IPS-18a (cell line): Measurements from ENCODE around the gene MBIP.

Source experiments
- H3K27ac ChIP-seq: one replicate; pipeline ENCODE4 v1.5.1; 2013; ENCODE audit warnings: low read length
- H3K27me3 ChIP-seq: one replicate; pipeline ENCODE4 v1.6.1; 2013; ENCODE audit warnings: mild to moderate bottlenecking, low read length; ENCODE audit not compliant: control insufficient read depth, insufficient read depth
- H3K36me3 ChIP-seq: one replicate; pipeline ENCODE4 v1.6.1; 2013; ENCODE audit warnings: low read depth, low read length; ENCODE audit not compliant: control insufficient read depth
- H3K4me1 ChIP-seq: one replicate; pipeline ENCODE4 v1.6.1; 2013; ENCODE audit warnings: low read depth, low read length; ENCODE audit not compliant: control insufficient read depth
- H3K4me3 ChIP-seq: one replicate; pipeline ENCODE4 v1.5.1; 2013; ENCODE audit warnings: low read length
- H3K9ac ChIP-seq: one replicate; pipeline ENCODE4 v1.6.1; 2013; ENCODE audit warnings: mild to moderate bottlenecking, low read length, moderate library complexity
- H3K9me3 ChIP-seq: one replicate; pipeline ENCODE4 v1.6.1; 2013; ENCODE audit warnings: low read depth, low read length; ENCODE audit not compliant: control insufficient read depth

Gene MBIP

DNA sequence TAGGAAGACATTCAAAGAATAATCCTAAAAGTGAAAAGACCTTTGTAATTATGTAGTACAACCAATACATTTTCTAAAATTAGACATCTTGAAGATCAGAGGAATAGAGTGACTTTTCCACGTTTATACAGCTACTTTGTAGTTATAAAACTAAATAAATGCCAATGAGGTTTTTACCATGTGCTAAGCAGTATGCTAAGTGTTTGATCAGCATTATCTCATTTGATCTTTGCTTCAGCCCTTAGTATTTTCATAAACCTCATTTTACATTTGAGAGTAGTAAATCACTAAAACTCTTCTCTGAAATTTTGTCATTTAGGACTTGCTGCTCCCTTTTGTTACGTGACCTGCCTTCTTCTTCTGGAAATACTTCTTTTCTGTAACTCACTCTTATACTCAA is 13.6 kb downstream of the MBIP start:
- no peak overlapping the region for H3K27ac ChIP-seq
- H3K4me3 ChIP-seq, result no peak overlapping the region
- H3K9ac ChIP-seq, result no peak overlapping the region
- H3K4me1 ChIP-seq, result no peaks in the 10 kb centered on the region
- no peaks in the 10 kb centered on the region for H3K27me3 ChIP-seq
- no peaks in the 10 kb centered on the region for H3K9me3 ChIP-seq
- peaks cover 72% of the 10 kb centered on the region for H3K36me3 ChIP-seq

DNA sequence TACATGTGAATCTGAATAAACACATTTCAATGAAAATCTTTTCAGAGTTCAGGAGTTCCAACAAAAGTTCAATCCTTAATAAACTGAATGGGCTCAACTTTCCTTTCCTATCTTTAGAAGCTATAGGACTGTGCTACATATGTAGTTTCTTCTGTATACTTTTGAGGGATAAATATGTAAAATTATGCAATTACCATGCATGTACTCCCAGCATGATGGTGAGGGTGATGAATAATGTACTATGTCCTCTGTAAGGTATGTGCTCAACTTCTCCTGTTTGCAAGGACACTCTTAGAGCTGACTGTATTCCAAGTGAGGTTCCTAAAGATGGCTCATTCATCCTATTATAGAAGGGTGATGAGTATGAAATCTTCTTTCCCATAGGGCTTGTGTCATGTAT is 15.5 kb downstream of the MBIP start:
- H3K27ac ChIP-seq, result no peak overlapping the region
- H3K27me3 ChIP-seq, result no peaks in the 10 kb centered on the region
- H3K4me1 ChIP-seq, result no peaks in the 10 kb centered on the region
- H3K36me3 ChIP-seq, result peaks cover 62% of the 10 kb centered on the region
- no peaks in the 10 kb centered on the region for H3K9me3 ChIP-seq
- no peak overlapping the region for H3K4me3 ChIP-seq
- H3K9ac ChIP-seq, result no peak overlapping the region

DNA sequence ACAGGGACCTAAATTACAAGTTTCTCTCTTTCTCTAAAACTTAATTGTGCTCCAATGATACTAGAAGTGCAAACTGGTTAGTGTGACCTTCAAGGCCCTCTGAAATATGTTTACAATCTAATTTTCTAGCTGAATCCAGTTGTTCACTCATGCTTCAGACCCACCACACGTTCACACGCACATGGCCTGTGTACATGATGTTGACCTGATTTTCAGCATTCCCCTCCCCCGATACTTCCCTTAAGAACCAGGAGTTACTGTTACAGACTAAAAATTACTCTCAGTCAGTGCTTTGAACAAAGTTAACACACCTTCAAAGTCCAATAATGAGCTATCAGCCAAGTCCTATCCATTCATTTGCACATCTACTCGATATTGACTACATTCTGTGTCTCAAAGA is 16.5 kb downstream of the MBIP start:
- Histone ChIP-seq H3K36me3 (peaks cover 54% of the 10 kb centered on the region), H3K4me1 (no peaks in the 10 kb centered on the region), H3K4me3 (no peak overlapping the region), H3K27ac (no peak overlapping the region), H3K9ac (no peak overlapping the region), H3K27me3 (no peaks in the 10 kb centered on the region), H3K9me3 (no peaks in the 10 kb centered on the region)

DNA sequence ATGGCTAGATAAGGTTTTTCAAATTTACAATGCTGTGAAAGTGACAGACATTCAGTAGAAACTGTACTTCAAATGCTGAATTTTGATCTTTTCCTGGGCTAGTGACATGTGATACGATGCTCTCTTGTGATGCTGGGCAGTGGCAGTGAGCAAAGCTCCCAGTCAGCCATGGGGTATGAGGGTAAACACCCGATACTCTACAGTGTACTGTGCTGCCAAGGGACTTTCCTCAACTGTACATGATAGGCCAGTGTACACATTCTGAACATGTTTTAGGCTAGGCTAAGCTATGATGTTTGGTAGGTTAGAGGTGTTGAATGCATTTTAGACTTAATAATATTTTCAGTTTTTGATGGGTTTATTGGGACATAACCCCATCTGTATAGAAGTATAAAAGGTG is 17.6 kb downstream of the MBIP start:
- Histone ChIP-seq H3K4me1 (no peaks in the 10 kb centered on the region), H3K9me3 (no peaks in the 10 kb centered on the region), H3K36me3 (peaks cover 59% of the 10 kb centered on the region), H3K27ac (no peak overlapping the region), H3K4me3 (no peak overlapping the region), H3K9ac (no peak overlapping the region), H3K27me3 (no peaks in the 10 kb centered on the region)

DNA sequence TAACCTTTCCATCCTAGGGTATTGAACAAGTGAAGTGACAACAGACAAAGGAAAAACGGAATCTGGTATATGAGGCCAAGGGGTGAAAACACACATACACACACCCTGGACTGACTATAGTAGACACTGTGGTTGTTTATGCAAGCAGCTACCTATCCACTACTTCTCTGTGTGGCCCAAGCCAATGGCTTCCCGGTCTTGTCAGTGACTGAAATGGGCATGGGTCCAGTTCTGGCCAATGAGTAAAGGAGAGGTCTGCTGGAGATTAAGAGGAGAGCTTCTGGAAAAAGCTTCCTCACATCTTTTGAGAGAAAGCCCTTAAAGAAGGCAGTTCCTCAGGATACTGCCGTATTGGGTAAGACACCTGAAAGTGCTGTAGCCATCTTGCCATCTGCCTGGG is 19.3 kb downstream of the MBIP start:
- no peak overlapping the region for H3K4me3 ChIP-seq
- no peaks in the 10 kb centered on the region for H3K27me3 ChIP-seq
- peaks cover 56% of the 10 kb centered on the region for H3K36me3 ChIP-seq
- H3K9me3 ChIP-seq, result no peaks in the 10 kb centered on the region
- no peak overlapping the region for H3K9ac ChIP-seq
- H3K27ac ChIP-seq, result no peak overlapping the region
- peaks cover 2% of the 10 kb centered on the region for H3K4me1 ChIP-seq

DNA sequence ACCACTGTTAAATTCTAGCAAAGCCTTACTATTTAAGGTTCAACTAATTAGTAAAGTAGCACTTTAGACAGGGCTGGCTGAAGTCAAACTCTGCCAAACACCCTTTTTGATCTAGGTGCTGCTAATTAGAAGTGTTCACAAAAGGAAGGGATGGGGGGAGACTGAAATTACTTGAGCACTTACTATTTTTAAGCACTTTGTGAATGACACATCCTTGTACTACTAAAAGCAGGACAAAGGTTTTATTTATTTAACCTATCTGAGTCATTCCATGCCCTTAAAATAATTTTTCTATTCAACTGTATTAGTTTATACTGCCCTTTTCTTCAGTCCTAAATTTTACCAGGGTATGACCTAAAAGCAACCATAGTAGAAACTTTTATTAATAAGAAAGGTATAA is 20.1 kb downstream of the MBIP start:
- peaks cover 10% of the 10 kb centered on the region for H3K4me1 ChIP-seq
- no peak overlapping the region for H3K27ac ChIP-seq
- peaks cover 51% of the 10 kb centered on the region for H3K36me3 ChIP-seq
- no peaks in the 10 kb centered on the region for H3K27me3 ChIP-seq
- H3K9me3 ChIP-seq, result no peaks in the 10 kb centered on the region
- no peak overlapping the region for H3K4me3 ChIP-seq
- H3K9ac ChIP-seq, result no peak overlapping the region

DNA sequence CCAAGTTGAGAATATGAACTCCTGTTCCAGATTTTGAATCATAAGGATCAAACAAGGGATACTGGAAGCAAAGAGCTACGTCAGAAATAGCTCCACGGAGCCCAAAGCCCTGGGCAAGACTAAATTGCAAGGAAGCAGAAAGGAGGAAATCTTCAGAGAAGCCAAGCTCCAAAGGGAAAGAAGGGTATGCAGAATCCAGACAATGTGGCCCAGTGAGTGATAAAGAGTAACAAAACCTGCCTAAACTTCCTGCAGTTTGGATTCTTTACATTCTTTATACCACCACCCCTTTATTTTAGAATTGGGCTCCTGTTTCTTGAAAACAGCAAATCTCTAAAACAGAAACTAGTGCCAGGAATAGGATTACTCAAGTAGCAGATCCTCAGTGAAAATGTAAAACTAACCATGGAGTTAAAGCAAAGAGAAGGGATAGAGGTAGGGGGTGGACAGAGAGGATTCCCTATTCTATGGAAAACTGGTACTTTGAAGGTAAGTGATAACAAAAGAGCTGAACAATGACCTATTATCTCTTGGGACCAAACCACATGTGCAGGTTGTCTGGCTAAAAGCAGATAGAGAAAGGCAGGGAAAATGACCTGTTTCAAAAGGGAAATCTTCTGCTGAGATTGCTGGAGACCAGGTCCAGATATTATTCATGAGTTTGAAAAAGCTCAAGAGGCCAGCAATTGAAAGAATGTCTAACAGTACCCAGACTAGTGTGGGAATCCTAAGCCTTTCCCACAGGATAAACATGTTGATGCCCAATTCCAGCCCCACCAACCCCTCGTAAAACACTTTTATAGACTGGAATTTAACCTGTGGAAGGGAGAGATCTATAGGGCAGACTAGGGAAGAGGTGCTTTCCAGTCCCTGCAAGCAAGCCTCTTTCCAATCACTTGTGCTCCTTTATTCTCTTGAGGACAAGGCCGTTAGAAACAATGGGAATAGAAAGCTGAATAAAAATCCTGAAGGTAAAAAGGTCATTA is 24.5 kb downstream of the MBIP start:
- no peak overlapping the region for H3K27ac ChIP-seq

DNA sequence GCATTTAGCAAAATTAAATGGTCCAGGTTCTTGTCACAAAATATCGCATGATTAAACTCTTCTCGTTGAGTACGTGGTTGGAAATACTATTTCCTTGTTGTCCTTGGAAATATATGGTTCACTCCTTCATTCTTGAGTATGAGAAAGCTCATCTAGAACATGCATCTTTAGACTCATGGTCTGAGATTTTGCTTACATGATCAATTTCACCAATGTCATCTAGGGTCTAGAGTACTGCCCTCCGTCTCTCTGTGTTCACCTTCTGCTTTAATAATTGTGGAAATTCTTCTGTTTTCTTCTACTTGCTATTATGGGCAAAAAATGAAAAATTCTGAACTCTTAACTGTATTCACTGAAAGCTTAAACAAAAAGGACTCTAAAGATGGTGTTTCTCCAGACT is 25.9 kb downstream of the MBIP start:
- Histone ChIP-seq H3K9me3 (no peaks in the 10 kb centered on the region), H3K27me3 (no peaks in the 10 kb centered on the region), H3K36me3 (peaks cover 26% of the 10 kb centered on the region), H3K4me1 (peaks cover 18% of the 10 kb centered on the region), H3K27ac (no peak overlapping the region), H3K4me3 (no peak overlapping the region), H3K9ac (no peak overlapping the region)

More for the DNA sequence above, 24.5 kb downstream of the MBIP start:
- Histone ChIP-seq H3K9me3 (no peaks in the 10 kb centered on the region), H3K4me1 (peaks cover 13% of the 10 kb centered on the region), H3K9ac (no peak overlapping the region), H3K4me3 (no peak overlapping the region), H3K27me3 (no peaks in the 10 kb centered on the region), H3K36me3 (peaks cover 30% of the 10 kb centered on the region)

DNA sequence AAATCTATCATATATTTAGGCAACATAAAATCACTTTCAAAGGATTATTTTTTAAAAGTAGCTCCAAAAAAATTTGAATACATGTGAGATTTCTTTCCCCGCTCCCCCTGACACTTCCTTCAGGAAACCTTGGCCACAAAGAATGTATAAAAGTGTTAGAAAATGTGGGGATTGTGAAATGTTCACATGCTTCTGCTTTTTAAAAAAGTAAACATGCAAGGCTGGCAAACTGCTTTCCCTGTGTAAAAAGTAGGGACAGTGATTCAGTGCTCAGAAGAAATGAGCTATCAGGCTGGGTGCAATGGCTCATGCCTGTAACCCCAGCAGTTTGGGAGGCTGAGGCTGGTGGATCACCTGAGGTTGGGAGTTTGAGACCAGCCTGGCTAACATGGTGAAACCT is 26.6 kb downstream of the MBIP start:
- Histone ChIP-seq H3K9ac (no peak overlapping the region), H3K27ac (no peak overlapping the region), H3K27me3 (no peaks in the 10 kb centered on the region), H3K4me3 (no peak overlapping the region), H3K4me1 (peaks cover 18% of the 10 kb centered on the region), H3K9me3 (no peaks in the 10 kb centered on the region), H3K36me3 (peaks cover 23% of the 10 kb centered on the region)

DNA sequence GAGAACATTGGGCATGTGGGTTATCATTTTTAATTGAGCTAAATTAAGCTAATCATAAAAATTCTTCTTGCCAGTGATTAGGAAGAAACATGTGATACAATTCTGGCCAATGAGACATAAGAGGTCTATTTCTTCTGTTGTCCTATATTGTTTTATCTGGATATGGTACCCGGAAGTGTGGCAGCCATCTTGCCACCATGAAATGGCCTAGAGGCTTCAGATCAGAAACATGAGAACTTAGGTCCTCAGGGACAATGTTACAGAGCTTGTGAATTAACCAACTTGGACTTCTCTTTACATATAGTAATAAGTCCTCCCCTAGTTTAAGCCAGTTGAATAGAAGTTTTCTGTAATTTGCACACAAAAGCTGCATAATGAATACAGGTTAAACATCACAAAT is 30.5 kb downstream of the MBIP start:
- H3K9ac ChIP-seq, result no peak overlapping the region

DNA sequence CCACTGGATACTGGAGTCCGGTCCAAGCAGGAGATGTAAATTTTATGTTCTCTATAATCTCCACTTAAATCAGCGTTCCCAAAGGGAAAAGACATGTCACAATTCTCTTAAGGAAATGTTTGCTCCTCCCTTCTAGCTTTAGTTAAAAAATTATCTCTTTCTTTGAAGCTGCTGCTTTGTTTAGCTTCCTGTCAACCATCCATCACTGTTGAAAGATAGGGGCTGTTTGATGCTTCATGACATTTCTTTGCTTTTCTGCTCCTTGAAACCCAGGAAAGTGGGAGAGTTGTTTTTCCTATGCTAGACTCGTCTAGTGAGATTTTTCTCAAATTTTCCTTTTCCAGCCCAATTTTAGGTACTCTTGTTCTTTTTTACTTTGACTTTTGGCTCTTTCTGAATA is 31.9 kb downstream of the MBIP start:
- H3K9me3 ChIP-seq, result no peaks in the 10 kb centered on the region
- peaks cover 7% of the 10 kb centered on the region for H3K4me1 ChIP-seq
- no peaks in the 10 kb centered on the region for H3K36me3 ChIP-seq
- no peaks in the 10 kb centered on the region for H3K27me3 ChIP-seq
- no peak overlapping the region for H3K4me3 ChIP-seq
- H3K27ac ChIP-seq, result no peak overlapping the region
- no peak overlapping the region for H3K9ac ChIP-seq

More for the DNA sequence above, 30.5 kb downstream of the MBIP start:
- no peaks in the 10 kb centered on the region for H3K9me3 ChIP-seq
- no peak overlapping the region for H3K27ac ChIP-seq
- peaks cover 7% of the 10 kb centered on the region for H3K4me1 ChIP-seq
- no peaks in the 10 kb centered on the region for H3K27me3 ChIP-seq
- H3K36me3 ChIP-seq, result peaks cover 2% of the 10 kb centered on the region
- no peak overlapping the region for H3K4me3 ChIP-seq
